Activated CD4-positive, alpha-beta T cell treated with anti-CD3 and anti-CD28 coated beads, Interleukin-2, amount 10 ng/mL, durations not matched to agents 24 days and 14 days (primary cell): ENCODE results near the gene GPT2. TPM values are rescaled to one million over a fixed set of nuclear protein-coding genes. Genes with fewer than 3 reads are reported as not detected.

Source experiments
- DNase-seq: peaks from one replicate; pipeline ENCODE4 v3.0.0; 2022
- H3K27ac Mint-ChIP-seq: one replicate; pipeline ENCODE4 v1.8.0; 2022; ENCODE audit warnings: mild to moderate bottlenecking, mixed read lengths
- H3K27me3 Mint-ChIP-seq: one replicate; pipeline ENCODE4 v1.8.0; 2022; ENCODE audit warnings: mixed read lengths
- H3K36me3 Mint-ChIP-seq: one replicate; pipeline ENCODE4 v1.8.0; 2022; ENCODE audit warnings: low read depth, mild to moderate bottlenecking, mixed read lengths
- H3K4me1 Mint-ChIP-seq: one replicate; pipeline ENCODE4 v1.8.0; 2021; ENCODE audit warnings: mixed read lengths
- H3K4me3 Mint-ChIP-seq: one replicate; pipeline ENCODE4 v1.8.0; 2022; ENCODE audit warnings: mild to moderate bottlenecking, moderate library complexity, mixed read lengths
- H3K9me3 Mint-ChIP-seq: one replicate; pipeline ENCODE4 v1.8.0; 2021; ENCODE audit warnings: mixed read lengths
- intact Hi-C: fragments of 100-400 bp; cut with micrococcal nuclease; formaldehyde crosslinking; loops from one replicate; pipeline ENCODE4 v1.15.1; 2023
- total RNA-seq: library from RNA; stranded (reverse); gene quantifications from 2 replicates; pipeline ENCODE4 v1.2.3, GENCODE V29; 2022

Gene GPT2
- 15.7 and 16.0 TPM in 2 replicates for total RNA-seq

DNA sequence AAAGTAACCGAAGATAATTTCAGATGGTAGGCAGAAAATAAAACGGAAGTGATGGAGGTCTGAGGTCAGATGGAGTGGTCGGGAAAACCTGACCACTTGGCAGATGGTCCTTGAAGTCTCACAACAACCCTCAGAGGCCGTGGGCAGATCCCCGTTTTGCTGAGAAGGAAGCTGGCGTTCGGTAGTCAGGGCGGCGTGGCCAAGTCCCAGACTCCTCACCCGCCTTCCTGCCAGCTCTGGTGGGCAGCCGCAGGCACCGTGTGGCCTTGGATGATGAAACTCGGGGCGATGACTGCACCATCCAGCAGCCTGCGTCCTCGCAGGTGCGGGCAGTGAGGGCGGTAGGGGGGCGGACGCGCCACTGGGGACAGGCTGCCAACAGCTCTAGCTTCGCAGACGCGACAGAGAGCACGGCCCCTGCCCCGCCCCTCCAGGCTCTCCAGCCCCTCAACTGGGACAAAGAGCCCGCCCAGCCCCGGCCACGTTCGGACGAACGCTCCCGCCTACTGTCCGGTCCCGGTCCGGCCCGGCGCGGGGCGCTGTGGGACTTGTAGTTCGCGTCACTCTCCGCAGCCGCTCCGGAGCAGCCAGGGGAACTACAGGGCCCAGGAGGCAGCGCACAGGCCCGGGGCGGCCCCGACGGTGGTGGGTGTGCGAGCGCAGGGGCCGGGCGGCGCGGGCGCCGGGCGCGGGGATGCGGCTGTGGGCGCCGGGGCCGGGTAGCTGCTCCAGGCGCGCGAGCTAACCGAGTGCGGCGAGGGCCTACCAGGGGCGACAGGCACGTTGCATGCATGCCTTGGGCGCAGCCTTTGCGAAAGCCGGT is at the start of gene GPT2:
Gene GPT2, plus strand, starts transcription at position 673 of the 823 bp plus-strand sequence. CDS start 354 bp downstream, outside the sequence.
- Mint-ChIP-seq H3K4me1 (peaks cover 14% of the 10 kb centered on the region), H3K27me3 (peaks cover 31% of the 10 kb centered on the region), H3K27ac (peak within 1 kb of the TSS; percentile 90), H3K9me3 (no peaks in the 10 kb centered on the region), H3K4me3 (peak within 1 kb of the TSS; percentile 85), H3K36me3 (peaks cover 1% of the 10 kb centered on the region)
- peak; percentile 96 for DNase-seq
- intact Hi-C loops = loop anchor here (1.0 to 2.0 kb wide), 4 partner anchors 21 to 195 kb away; partner anchors contain the start of genes C16orf87, ORC6 and VPS35

DNA sequence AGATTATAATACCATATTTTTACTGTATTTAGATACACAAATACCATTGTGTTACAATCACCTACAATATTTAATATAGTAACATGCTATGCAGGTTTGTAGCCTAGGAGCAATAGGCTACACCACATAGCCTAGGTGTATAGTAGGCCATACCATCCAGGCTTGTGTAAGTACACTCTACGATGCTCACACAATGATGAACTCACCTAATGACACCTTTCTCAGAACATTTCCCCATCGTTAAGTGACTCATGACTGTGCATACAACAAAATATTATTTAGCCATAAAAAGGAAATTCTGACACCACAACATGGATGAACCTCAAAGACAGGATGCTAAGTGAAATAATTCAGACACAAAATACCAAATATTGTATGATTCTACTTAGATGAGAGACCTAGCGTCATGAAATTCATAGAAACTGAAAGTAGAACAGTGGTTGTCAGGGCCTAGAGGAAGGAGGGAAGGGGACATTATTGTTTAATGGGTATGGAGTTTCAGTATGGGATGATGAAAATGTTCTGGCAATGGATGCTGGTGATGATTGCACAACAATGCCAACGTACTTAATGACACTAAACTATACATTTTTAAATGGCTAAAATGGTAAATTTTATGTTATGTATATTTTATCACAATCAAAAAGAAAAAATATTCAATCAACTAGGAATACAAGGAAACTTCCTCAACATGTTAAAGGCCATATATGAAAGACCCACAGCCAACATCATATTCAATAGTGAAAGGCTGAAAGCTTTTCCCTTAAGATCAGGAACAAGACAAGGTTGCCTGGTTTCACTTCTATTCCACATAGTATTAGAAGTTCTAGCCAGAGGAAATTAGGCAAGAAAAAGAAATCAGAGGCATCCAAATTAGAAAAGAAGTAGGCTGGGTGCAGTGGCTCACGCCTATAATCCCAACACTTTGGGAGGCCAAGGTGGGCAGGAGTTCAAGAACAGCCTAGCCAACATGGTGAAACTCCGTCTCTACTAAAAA is 47.3 kb upstream of the GPT2 start:
- peaks cover 3% of the 10 kb centered on the region for H3K4me1 Mint-ChIP-seq
- no peaks in the 10 kb centered on the region for H3K36me3 Mint-ChIP-seq
- H3K27ac Mint-ChIP-seq = no peak overlapping the region
- no peaks in the 10 kb centered on the region for H3K9me3 Mint-ChIP-seq
- H3K4me3 Mint-ChIP-seq = no peak overlapping the region
- no peak for DNase-seq
- intact Hi-C loops = no loop called here
- H3K27me3 Mint-ChIP-seq = peaks cover 22% of the 10 kb centered on the region

DNA sequence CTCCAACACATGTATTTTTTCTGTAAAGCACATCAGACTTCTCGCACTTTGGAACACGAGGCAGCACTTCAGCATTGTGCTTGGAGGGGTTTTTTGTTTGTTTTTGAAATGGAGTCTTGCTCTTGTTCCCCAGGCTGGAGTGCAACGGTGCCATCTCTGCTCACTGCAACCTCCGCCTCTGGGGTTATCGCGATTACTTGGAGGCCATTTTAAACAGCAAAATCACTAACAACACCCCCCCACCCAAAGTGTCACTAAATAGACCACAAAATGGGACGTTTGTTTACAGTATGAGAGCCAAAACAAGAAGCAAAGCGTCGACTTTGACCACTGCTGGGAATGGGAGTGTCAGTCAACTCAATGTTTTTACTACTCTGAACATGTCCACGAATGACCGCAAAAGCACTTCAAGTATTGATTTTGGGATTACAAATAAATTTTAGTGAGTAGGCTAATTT is 44.1 kb upstream of the GPT2 start:
- H3K36me3 Mint-ChIP-seq = no peaks in the 10 kb centered on the region
- peaks cover 3% of the 10 kb centered on the region for H3K4me1 Mint-ChIP-seq
- intact Hi-C loops = no loop called here
- no peaks in the 10 kb centered on the region for H3K9me3 Mint-ChIP-seq
- H3K27me3 Mint-ChIP-seq = peaks cover 8% of the 10 kb centered on the region
- no peak for DNase-seq
- no peak overlapping the region for H3K27ac Mint-ChIP-seq
- no peak overlapping the region for H3K4me3 Mint-ChIP-seq

DNA sequence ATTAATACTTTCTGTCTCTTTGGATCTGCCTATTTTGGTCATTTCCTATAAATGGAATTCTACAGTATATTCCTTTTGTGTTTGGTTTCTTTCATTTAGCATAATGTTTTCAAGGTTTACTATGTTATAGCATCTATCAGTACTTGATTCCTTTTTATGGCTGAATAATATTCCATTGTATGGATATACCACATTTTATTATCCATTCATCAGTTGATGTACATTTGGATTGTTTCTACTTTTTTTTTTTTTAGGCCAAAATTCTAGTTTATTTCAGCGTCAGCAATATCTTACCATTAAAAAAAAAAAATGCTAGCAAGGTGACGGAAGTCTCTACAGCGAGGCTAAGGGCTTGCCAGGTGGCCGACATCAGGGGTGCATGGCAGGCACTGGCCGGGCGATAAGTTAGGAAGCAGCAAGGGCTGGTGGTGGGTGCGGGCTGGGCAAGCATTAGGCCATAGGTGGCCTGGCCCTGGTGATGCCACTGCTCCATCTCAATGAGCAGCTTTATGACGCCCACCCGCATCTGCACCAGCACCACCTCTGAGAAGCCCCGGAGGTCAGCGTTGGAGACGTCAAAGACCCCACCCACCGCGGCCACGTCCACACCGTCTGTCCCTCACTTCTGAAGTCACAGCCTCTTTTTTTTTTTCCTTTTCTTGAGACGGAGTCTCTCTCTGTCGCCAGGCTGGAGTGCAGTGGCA is 41.8 kb upstream of the GPT2 start:
- H3K36me3 Mint-ChIP-seq = no peaks in the 10 kb centered on the region
- no peak overlapping the region for H3K4me3 Mint-ChIP-seq
- peaks cover 8% of the 10 kb centered on the region for H3K27me3 Mint-ChIP-seq
- intact Hi-C loops = no loop called here
- no peak overlapping the region for H3K27ac Mint-ChIP-seq
- H3K4me1 Mint-ChIP-seq = no peaks in the 10 kb centered on the region
- H3K9me3 Mint-ChIP-seq = no peaks in the 10 kb centered on the region
- no peak for DNase-seq

GRCh38 chr16:46843898-46844642 is 40.1 kb upstream of the GPT2 start:
- DNase-seq = no peak
- Mint-ChIP-seq H3K27me3 (peaks cover 2% of the 10 kb centered on the region), H3K4me1 (no peaks in the 10 kb centered on the region), H3K27ac (no peak overlapping the region), H3K9me3 (no peaks in the 10 kb centered on the region), H3K36me3 (no peaks in the 10 kb centered on the region), H3K4me3 (no peak overlapping the region)
- intact Hi-C loops = no loop called here

- H3K4me1 Mint-ChIP-seq = no peaks in the 10 kb centered on the region
- no peak overlapping the region for H3K4me3 Mint-ChIP-seq
These were observed 39.4 kb upstream of the GPT2 start for GRCh38 chr16:46844771-46845170.

DNA sequence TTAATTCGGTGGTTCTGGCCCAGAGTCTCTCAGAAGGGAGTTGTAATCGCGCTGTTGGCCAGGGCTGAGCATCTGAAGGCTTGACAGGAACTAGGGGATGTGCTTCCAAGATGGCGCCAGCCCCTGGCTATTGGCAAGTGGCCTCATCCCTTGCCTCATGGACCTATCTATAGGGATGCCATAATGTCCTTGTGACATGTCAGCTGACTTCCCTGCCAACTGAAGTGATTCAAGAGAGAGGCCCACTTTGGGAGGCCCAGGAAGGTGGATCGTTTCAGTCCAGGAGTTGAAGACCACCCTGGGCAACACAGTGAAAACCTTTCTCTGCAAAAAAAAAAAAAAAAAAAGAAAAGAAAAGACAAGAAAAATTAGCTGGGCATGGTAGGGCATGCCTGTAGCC is 38.2 kb upstream of the GPT2 start:
- peaks cover 1% of the 10 kb centered on the region for H3K27me3 Mint-ChIP-seq
- H3K4me1 Mint-ChIP-seq = no peaks in the 10 kb centered on the region
- H3K36me3 Mint-ChIP-seq = no peaks in the 10 kb centered on the region
- no peaks in the 10 kb centered on the region for H3K9me3 Mint-ChIP-seq
- H3K4me3 Mint-ChIP-seq = no peak overlapping the region
- no peak for DNase-seq
- H3K27ac Mint-ChIP-seq = no peak overlapping the region
- intact Hi-C loops = no loop called here

More at GRCh38 chr16:46844771-46845170, 39.4 kb upstream of the GPT2 start:
- no peak for DNase-seq
- H3K9me3 Mint-ChIP-seq = no peaks in the 10 kb centered on the region
- H3K36me3 Mint-ChIP-seq = no peaks in the 10 kb centered on the region
- peaks cover 1% of the 10 kb centered on the region for H3K27me3 Mint-ChIP-seq
- no peak overlapping the region for H3K27ac Mint-ChIP-seq
- intact Hi-C loops = no loop called here

DNA sequence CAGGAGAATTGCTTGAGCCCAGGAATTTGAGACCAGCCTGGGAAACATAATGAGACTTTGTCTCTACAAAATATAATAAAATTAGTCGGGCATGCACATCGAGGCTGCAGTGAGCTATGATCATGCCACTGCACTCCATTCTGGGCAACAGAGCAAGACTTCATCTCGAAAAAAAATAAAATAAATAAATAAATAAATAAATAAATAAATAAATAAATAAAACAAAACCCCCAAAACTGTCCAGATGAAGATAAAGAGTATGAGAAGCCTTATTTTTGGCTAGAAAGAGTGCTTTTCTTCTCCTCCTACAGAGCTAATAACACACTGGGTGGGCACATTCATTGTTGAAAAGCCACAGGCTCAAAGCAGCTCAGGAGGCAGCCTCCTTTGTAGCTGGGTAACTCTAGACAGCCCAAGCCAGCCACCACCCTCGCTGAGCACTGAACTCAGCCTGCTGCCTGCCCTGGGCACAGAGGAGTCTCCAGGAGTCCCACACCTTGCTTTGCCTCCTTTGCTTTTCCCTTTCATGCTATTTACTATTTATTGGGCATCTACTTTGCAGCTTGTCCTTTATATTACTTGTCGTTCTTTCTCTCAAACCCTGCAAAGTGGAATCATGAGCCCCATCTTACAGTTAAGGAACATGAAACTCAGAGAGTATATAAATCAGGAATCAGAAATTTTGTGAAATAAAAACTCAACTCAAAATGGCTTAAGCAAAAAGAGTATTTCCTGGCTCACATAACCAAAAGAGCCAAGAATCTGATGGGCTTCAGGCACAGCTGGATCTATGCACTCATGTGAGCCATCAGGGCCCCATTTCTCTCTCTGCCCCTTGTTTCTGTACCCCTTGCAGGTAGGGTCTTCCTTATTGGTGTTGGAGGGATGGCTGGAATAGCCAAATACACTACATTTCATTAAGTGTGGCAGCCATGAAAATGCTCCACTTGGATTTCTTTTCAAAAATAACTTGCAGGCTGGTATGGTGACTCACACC is 35.1 kb upstream of the GPT2 start:
- Mint-ChIP-seq H3K27ac (no peak overlapping the region), H3K36me3 (no peaks in the 10 kb centered on the region)

DNA sequence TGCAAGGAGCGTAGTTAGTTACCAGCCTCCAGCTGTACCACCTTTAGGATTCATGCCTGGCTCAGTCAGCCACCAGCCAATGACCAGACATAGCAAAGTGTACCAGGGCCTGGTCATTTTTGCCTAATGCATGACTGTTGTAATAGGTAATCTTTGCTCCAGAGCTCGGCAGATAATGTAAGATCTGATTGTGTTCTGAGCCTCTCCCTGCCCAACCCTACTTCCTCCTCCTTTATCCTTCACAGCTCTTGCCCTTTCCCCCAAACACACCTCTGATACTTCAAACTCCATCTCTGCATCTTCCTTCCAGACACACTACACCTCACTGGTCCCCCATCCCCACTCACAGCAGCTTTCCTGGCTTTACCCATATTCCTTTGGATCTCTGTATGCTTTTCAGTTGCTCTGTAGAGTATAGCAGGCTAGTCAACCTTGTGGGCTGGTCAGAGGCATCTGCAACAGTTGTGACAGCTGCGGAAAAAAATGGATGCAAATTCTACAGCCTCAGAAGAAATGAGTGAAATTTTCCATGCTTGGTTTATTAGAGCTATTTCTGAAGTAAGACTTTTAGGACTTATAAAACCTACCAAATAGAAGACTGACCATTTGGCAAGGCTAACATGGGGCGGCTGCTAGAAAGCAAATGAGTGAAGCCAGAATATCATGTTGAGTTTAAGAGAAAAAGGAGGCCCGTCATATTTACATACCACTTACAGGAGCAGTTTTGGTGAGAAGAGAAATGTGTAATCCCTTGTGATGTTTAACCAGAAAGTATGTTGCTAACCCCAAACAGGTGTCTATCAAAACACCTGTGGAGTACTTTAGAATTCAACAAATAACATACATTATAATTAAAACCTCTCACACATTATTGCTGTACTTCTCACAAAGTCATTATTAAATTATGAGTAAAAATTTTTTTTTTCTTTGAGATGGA is 33.3 kb upstream of the GPT2 start:
- Mint-ChIP-seq H3K27ac (no peak overlapping the region), H3K27me3 (peaks cover 3% of the 10 kb centered on the region), H3K9me3 (no peaks in the 10 kb centered on the region), H3K4me3 (no peak overlapping the region), H3K4me1 (peaks cover 2% of the 10 kb centered on the region), H3K36me3 (no peaks in the 10 kb centered on the region)
- DNase-seq = no peak
- intact Hi-C loops = loop anchor here (5.0 kb wide), 1 partner anchor 1311 kb away; no protein-coding TSS in a partner anchor

More for the DNA sequence above, 35.1 kb upstream of the GPT2 start:
- DNase-seq = no peak
- no peaks in the 10 kb centered on the region for H3K4me1 Mint-ChIP-seq
- H3K9me3 Mint-ChIP-seq = no peaks in the 10 kb centered on the region
- intact Hi-C loops = no loop called here
- no peak overlapping the region for H3K4me3 Mint-ChIP-seq
- H3K27me3 Mint-ChIP-seq = peaks cover 4% of the 10 kb centered on the region

- peaks cover 2% of the 10 kb centered on the region for H3K4me1 Mint-ChIP-seq
- H3K27ac Mint-ChIP-seq = no peak overlapping the region
- H3K36me3 Mint-ChIP-seq = no peaks in the 10 kb centered on the region
- intact Hi-C loops = loop anchor here (5.0 kb wide), 1 partner anchor 1310 kb away; no protein-coding TSS in a partner anchor
- no peak overlapping the region for H3K4me3 Mint-ChIP-seq
- no peak for DNase-seq
- H3K9me3 Mint-ChIP-seq = no peaks in the 10 kb centered on the region
- H3K27me3 Mint-ChIP-seq = peaks cover 3% of the 10 kb centered on the region
These were observed 32.0 kb upstream of the GPT2 start for GRCh38 chr16:46852130-46852529.
